ENCODE measurements around the gene GALNS.

GRCh38 chr16:88891083-88891482 is 34.3 kb upstream of the GALNS start:
- TF ChIP-seq, protein P1, sequence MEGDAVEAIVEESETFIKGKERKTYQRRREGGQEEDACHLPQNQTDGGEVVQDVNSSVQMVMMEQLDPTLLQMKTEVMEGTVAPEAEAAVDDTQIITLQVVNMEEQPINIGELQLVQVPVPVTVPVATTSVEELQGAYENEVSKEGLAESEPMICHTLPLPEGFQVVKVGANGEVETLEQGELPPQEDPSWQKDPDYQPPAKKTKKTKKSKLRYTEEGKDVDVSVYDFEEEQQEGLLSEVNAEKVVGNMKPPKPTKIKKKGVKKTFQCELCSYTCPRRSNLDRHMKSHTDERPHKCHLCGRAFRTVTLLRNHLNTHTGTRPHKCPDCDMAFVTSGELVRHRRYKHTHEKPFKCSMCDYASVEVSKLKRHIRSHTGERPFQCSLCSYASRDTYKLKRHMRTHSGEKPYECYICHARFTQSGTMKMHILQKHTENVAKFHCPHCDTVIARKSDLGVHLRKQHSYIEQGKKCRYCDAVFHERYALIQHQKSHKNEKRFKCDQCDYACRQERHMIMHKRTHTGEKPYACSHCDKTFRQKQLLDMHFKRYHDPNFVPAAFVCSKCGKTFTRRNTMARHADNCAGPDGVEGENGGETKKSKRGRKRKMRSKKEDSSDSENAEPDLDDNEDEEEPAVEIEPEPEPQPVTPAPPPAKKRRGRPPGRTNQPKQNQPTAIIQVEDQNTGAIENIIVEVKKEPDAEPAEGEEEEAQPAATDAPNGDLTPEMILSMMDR (conservative IDR thresholded peaks at IDR 0.05; ENCODE audit: low read depth in 2 of 2) = no peak
- TF ChIP-seq ETS1 (IDR thresholded peaks at IDR 0.05) (no peak), EZH2phosphoT487 (IDR thresholded peaks at IDR 0.05; ENCODE audit: unreplicated experiment) (no peak), JUNB (IDR thresholded peaks at IDR 0.05; ENCODE audit: unreplicated experiment) (no peak)

All from GM23338 (cell line).